OCI-LY3 (cell line): ENCODE data around the gene WDR19.

Experiments
- H2AFZ ChIP-seq: fragments of 200-600, 300-600 bp; shearing (Covaris generic); 2 replicates; pipeline ENCODE4 v1.6.0; 2014; ENCODE audit warnings: antibody characterized with exemption, low read depth, low read length
- H3K27ac ChIP-seq: fragments of 200-600, 300-600 bp; sonication (generic); 2 replicates; pipeline ENCODE4 v1.5.1; 2014; ENCODE audit warnings: mild to moderate bottlenecking, low read length, moderate library complexity, mixed read lengths
- H3K27me3 ChIP-seq: fragments of 200-600, 300-600 bp; sonication (generic); 2 replicates; pipeline ENCODE4 v1.6.1; 2014; ENCODE audit warnings: low read depth, low read length, mixed read lengths
- H3K36me3 ChIP-seq: fragments of 200-600, 300-600 bp; sonication (generic); replicated peaks from 2 replicates; pipeline ENCODE3; 2014; ENCODE audit warnings: low read depth, low read length, mixed read lengths
- H3K4me1 ChIP-seq: fragments of 300-600, 200-600 bp; sonication (generic); 2 replicates; pipeline ENCODE4 v1.6.1; 2014; ENCODE audit warnings: low read length, mixed read lengths
- H3K4me2 ChIP-seq: fragments of 200-600, 300-600 bp; sonication (generic); 2 replicates; pipeline ENCODE4 v1.6.1; 2014; ENCODE audit warnings: low read length, mixed read lengths
- H3K4me3 ChIP-seq: fragments of 300-600, 200-600 bp; sonication (generic); 2 replicates; pipeline ENCODE4 v1.5.1; 2014; ENCODE audit warnings: antibody characterized with exemption, mild to moderate bottlenecking, low read length, moderate library complexity
- H3K79me2 ChIP-seq: fragments of 300-600, 200-600 bp; shearing (Covaris generic); 2 replicates; pipeline ENCODE4 v1.6.1; 2014; ENCODE audit warnings: mild to moderate bottlenecking, low read length, mixed read lengths
- H3K9ac ChIP-seq: fragments of 300-600, 200-600 bp; shearing (Covaris generic); 2 replicates; pipeline ENCODE4 v1.6.0; 2014; ENCODE audit warnings: mild to moderate bottlenecking, low read length, moderate library complexity
- H3K9me3 ChIP-seq: fragments of 200-600, 300-600 bp; shearing (Covaris generic); 2 replicates; pipeline ENCODE4 v1.6.1; 2014; ENCODE audit warnings: low read length, mixed read lengths; ENCODE audit not compliant: insufficient read depth
- H4K20me1 ChIP-seq: fragments of 200-600, 300-600 bp; sonication (generic); 2 replicates; pipeline ENCODE4 v1.6.1; 2016; ENCODE audit warnings: low read length, mixed read lengths; ENCODE audit not compliant: insufficient read depth
- CTCF ChIP-seq: fragments of 200-600, 300-600 bp; sonication (generic); IDR thresholded peaks from 2 replicates; pipeline ENCODE4 v1.5.1; 2014; ENCODE audit warnings: antibody characterized with exemption, low read length, low read depth
- EZH2phosphoT487 ChIP-seq: fragments of 200-600 bp; shearing (Covaris generic); IDR thresholded peaks from 2 replicates; pipeline ENCODE4 v1.6.1; 2018; ENCODE audit warnings: antibody characterized with exemption, mixed run types, low read depth

WDR19 gene

GRCh38 chr4:39230462-39230861 is 48.1 kb downstream of the WDR19 start:
- no peaks in the 10 kb centered on the region for H4K20me1 ChIP-seq
- no peaks in the 10 kb centered on the region for H3K9me3 ChIP-seq
- H3K4me2 ChIP-seq = no peak overlapping the region
- H3K4me3 ChIP-seq = no peak overlapping the region
- H3K27me3 ChIP-seq = no peaks in the 10 kb centered on the region
- H3K4me1 ChIP-seq = peaks cover 17% of the 10 kb centered on the region
- no peaks in the 10 kb centered on the region for H3K79me2 ChIP-seq
- H3K9ac ChIP-seq = no peak overlapping the region
- no peak overlapping the region for H2AFZ ChIP-seq
- peaks cover 3% of the 10 kb centered on the region for H3K36me3 ChIP-seq
- no peak overlapping the region for H3K27ac ChIP-seq
- TF ChIP-seq EZH2phosphoT487 = no peak
- no peak for TF ChIP-seq CTCF

GRCh38 chr4:39231660-39232059 is 49.3 kb downstream of the WDR19 start:
- Histone ChIP-seq H3K27ac (no peak overlapping the region), H4K20me1 (no peaks in the 10 kb centered on the region), H3K36me3 (no peaks in the 10 kb centered on the region), H3K79me2 (no peaks in the 10 kb centered on the region), H3K4me3 (no peak overlapping the region), H3K4me2 (no peak overlapping the region), H2AFZ (no peak overlapping the region), H3K4me1 (peaks cover 9% of the 10 kb centered on the region), H3K9ac (no peak overlapping the region), H3K27me3 (no peaks in the 10 kb centered on the region), H3K9me3 (no peaks in the 10 kb centered on the region)
- TF ChIP-seq CTCF = no peak
- no peak for TF ChIP-seq EZH2phosphoT487

- no peak overlapping the region for H3K9ac ChIP-seq
- H3K4me2 ChIP-seq = no peak overlapping the region
- no peak overlapping the region for H3K4me3 ChIP-seq
- TF ChIP-seq CTCF (no peak), EZH2phosphoT487 (no peak)
- no peaks in the 10 kb centered on the region for H4K20me1 ChIP-seq
- H3K36me3 ChIP-seq = no peaks in the 10 kb centered on the region
- H3K4me1 ChIP-seq = peaks cover 5% of the 10 kb centered on the region
- H3K27ac ChIP-seq = no peak overlapping the region
- H3K79me2 ChIP-seq = no peaks in the 10 kb centered on the region
- no peaks in the 10 kb centered on the region for H3K9me3 ChIP-seq
- H3K27me3 ChIP-seq = no peaks in the 10 kb centered on the region
- H2AFZ ChIP-seq = no peak overlapping the region
These were observed 49.8 kb downstream of the WDR19 start for GRCh38 chr4:39232100-39232499.

GRCh38 chr4:39233114-39233513 is 50.8 kb downstream of the WDR19 start:
- no peak overlapping the region for H2AFZ ChIP-seq
- H3K36me3 ChIP-seq = no peaks in the 10 kb centered on the region
- no peaks in the 10 kb centered on the region for H3K4me1 ChIP-seq
- no peak overlapping the region for H3K27ac ChIP-seq
- H3K4me3 ChIP-seq = no peak overlapping the region
- no peaks in the 10 kb centered on the region for H4K20me1 ChIP-seq
- no peaks in the 10 kb centered on the region for H3K9me3 ChIP-seq
- no peak overlapping the region for H3K9ac ChIP-seq
- H3K27me3 ChIP-seq = no peaks in the 10 kb centered on the region
- no peak overlapping the region for H3K4me2 ChIP-seq
- TF ChIP-seq EZH2phosphoT487 (no peak), CTCF (no peak)
- no peaks in the 10 kb centered on the region for H3K79me2 ChIP-seq
